IPS-NIHi11 (cell line): Measurements from ENCODE around the gene NECAB2.

Experiments used
- DNase-seq: peaks from one replicate; pipeline ENCODE4 v3.0.0; 2012; ENCODE audit warnings: mixed read lengths, low spot score

The NECAB2 gene

DNA sequence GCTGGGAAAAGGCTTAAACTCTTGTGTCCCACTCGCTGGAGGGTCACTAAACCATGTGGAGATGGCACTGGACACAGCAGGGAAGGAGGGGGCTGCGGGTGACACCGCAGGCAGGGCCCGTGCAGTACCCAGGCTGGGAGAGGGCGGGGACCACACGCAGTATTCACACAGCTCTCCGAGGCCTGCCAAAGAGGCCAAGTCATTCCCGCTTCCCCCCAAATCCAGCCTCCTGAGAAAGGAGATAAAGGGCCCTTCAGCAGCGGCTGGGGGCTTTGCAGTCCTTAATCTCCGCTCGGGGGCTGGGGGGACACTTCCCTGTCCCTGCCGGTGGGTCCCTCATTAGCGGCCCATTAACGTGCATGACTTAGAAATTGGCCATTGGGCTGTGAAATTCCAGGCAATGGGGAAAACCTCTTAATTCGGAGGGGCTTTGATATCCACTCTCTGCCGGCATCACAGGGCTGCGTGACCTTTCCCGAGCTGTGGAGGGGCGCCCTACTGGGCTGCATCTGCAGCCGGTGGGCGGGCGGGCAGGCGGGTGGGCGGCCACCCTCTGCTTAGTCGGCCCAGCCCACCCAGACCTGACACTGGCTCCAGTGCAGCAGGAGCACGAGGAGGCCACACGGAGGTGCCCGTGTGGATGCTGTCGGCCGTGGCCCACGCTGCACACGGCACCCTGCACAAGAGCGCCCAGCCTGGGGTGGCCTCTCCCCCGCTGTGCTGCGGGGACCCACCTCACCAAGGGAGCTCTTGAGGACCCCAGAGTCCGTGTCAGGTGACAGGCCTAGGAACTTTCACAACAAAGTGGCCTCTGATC lies 77.2 kb downstream of the NECAB2 start:
- DNase-seq: no peak

DNA sequence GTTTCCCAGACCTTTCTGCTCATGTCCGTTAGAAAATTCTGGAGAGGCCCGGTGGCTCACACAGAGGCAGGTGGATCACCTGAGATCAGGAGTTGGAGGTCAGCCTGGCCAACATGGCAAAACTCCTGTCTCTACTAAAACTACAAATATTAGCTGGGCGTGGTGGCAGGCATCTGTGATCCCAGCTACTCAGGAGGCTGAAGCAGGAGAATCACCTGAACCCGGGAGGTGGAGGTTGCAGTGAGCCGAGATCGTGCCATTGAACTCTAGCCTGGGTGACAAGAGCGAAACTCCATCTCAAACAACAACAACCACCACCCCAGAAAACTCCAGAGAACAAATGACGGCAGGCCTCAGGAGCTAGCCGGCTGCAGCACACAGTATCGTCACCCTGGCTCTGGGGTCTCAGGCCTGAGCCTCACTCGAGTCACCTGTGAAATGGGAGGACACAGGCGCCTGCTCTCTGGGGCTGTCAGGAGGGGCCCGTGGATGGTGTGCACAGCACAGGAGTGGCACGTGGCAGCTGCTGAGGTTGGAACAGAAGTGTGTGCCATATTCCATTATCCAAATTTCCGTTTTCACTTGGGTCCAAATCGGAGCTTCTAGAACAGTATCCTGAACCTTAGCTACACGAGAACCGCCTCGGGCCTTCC lies 77.9 kb downstream of the NECAB2 start:
- no peak for DNase-seq

DNA sequence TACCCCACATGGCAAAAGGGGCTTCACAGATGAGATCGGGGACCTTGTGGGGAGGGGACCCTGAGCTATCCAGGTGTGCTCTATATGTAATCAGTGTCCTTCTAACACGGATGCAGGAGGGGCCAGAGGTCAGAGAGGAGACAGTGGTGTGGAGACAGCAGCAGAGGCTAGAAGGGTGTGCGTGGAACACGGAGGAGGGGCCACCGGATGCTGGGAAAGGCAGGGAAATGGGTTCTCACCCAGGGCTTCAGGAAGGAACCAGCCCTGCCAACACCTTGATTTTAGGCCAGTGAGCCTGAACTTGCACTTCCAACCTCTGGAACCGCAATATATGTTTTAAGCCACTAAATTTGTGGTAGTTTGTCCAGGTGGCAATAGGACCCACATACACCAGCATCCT lies 79.2 kb downstream of the NECAB2 start:
- no peak for DNase-seq

DNA sequence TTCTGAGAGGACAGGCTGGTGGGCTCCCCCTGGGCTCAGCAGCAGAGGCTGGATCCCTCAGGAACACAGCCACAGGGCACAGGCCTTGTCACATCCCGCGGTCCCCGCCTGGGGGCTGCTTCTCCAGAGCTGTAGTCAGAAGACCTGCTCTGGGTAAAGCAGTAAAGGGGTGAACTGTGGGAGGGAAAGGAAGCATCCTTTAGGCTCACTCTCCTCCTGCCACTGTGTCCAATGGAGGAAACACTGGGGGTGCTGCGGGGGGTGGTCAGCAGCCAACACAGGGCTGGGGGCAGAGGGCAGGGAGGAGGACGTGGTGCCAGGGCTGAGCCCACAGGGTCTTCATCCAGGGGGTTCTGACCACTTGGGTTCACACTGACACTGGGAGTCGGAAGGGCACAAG lies 79.6 kb downstream of the NECAB2 start:
- DNase-seq: no peak

DNA sequence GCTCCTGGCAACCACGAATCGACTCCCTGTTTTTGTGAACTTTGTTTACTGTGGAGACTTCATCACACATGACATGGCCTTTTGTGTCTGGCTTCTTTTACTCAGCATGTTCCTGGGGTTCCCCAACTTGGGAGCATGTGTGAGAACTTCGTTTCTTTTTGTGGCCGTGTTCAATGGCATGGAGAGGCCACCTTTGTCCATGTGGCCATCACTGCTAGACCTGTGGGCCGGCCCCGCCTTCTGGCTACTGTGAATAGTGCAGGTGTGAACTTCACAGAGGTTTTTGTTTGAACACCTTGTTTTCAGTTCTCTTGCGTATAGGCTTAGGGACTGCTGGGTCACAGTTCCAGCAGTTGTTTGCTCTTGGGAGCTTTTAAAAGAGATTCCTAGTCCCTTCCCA lies 80.2 kb downstream of the NECAB2 start:
- DNase-seq: no peak

DNA sequence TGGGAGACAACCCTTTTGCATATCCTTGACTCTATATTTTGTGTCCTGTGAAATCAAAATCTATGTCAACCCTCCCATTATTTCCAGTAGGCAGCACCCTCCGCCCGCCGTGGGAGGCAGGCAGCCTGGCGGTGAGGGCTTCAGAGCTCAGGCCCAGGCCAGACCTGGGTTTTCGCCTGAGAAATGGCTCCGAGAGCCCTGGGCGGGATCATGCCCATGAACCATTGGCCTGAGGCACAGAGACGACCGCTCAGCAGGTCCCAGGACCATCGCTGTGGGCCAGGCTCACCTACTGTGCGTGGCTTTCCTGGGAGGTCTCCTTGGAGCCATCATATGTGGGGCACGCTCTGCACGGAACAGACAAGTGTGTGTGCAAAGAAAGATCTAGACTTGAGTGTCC lies 80.8 kb downstream of the NECAB2 start:
- no peak for DNase-seq

DNA sequence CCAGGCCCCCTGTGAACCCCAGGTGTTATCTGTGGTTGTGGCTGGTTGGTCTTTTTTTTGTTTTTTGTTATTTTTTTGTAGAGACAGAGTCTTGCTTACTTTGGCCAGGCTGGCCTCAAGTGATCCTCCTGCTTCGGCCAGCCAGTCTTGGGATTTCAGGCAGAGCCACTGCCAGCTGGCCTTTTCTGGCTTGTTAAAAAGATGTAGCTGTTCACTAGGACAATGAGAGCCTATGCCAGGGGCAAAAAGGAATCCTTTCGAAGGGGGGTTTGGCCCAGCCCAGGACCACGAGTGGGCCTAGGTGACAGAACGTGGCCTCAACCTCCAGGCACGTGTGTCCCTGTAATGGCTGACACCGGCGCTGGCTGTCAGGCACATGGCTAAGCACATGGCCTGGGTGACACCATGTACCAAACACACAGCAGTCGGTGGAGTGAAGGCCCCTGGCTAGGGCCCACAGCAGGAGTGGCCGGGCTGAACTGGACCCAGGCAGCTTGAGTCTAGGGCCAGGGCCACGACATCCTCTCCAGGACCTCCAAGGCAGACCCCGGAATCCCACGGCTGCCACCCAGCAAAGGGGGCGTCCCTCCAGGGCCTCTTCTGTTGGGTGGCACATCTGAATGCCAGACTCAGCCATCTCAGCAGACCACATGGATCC lies 81.5 kb downstream of the NECAB2 start:
- no peak for DNase-seq

DNA sequence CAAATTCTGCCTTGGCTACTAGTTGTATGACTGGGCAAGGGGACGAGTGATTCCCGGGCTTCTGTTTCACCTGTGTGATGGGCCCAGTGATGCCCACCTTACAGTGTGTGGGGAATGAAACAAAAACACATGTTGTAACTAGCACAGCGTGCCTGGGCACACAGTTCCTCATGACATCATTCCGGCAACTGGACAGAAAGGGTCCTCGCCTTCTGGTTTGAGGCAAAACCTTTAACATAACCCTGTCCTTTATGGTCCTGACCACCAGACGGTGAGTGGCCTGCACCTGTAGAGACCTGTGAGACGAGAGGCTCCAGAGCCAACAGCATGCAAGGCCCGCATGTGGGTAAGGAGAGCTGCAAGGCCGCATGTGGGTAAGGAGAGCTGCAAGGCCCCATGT lies 82.3 kb downstream of the NECAB2 start:
- no peak for DNase-seq

DNA sequence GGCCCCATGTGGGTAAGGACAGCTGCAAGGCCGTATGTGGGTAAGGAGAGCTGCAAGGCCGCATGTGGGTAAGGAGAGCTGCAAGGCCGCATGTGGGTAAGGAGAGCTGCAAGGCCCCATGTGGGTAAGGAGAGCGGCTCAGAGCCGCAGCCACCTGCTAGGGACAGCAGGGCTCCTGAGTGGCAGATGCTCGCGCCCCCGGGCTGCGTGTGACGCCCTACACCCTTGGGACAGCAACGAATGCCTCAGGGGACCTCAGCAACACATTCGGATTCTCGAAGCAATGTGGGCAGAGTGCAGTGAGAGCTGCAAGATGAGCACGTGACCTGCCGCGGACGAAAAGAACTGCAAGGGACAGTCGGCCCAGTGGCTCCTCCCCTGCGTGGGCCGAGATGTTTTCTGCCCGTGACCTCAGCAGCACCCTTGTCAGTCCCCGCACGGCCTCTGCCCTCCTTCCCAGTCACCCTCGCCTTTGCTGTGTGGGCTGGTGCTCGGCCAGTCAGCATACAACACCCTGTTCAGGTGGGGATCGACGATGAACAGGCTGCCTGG lies 84.1 kb downstream of the NECAB2 start:
- no peak for DNase-seq
